Non-pigmented ciliary epithelial cell (primary cell): Measurements from ENCODE around the gene ESRRA.
A peak's percentile ranks its signal among the peaks of the same experiment; 100 is the strongest.

Experiments
- DNase-seq: peaks from one replicate; pipeline ENCODE4 v3.0.0-alpha.2; 2010; ENCODE audit warnings: low read depth

ESRRA gene

DNA sequence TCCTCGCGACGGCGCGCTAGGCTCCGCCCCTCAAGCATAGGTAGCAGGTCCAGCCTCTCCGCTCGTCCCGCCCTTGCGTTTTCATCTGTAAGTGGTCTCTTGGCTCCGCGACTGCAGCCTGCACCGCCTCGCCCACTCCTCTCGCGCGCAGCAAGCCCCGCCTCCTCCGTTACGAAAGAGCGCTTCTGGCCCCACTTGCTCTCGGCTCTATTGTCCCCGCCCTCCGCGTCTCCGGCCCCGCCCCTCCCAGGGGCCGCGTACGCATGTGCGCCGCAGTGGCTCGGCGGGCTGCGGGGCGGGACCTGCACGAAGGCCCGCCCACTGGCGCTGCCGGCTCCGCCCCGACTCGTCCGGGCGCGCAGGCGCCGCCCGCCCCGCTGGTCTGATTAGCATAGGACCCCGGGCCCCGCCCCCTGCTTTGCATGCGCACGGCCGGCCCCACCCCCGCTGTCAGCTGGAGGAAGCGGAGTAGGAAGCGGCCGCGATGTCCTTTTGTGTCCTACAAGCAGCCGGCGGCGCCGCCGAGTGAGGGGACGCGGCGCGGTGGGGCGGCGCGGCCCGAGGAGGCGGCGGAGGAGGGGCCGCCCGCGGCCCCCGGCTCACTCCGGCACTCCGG lies at the start of gene ESRRA:
ESRRA (plus strand) TSS at position 450 of the 616 bp plus-strand sequence. CDS start 1,656 bp downstream, outside the sequence.
- peak; percentile 76 for DNase-seq

DNA sequence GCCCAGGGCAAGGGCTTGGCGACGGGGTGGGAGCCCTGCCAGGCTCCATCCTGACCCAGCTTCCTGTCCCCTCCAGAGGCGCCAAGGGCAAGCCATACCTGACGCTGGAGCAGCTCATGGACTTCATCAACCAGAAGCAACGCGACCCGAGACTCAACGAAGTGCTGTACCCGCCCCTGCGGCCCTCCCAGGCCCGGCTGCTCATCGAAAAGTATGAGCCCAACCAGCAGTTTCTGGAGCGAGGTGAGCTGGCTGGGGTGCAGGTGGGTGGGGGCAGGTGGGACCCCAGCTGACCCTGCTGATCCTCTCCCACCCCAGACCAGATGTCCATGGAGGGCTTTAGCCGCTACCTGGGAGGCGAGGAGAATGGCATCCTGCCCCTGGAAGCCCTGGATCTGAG lies 49.0 kb upstream of the ESRRA start:
- DNase-seq = no peak

DNA sequence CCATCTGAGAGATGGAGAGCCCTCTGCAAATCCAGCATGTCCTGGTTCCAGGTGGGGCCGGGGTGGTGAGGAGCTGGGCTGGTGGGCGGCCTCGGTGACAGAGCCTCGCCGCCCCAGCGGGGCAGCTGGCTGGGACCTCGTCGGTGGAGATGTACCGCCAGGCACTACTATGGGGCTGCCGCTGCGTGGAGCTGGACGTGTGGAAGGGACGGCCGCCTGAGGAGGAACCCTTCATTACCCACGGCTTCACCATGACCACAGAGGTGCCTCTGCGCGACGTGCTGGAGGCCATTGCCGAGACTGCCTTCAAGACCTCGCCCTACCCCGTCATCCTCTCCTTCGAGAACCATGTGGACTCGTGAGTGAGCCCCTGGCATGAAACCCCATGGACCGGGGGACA lies 47.0 kb upstream of the ESRRA start:
- DNase-seq = no peak

DNA sequence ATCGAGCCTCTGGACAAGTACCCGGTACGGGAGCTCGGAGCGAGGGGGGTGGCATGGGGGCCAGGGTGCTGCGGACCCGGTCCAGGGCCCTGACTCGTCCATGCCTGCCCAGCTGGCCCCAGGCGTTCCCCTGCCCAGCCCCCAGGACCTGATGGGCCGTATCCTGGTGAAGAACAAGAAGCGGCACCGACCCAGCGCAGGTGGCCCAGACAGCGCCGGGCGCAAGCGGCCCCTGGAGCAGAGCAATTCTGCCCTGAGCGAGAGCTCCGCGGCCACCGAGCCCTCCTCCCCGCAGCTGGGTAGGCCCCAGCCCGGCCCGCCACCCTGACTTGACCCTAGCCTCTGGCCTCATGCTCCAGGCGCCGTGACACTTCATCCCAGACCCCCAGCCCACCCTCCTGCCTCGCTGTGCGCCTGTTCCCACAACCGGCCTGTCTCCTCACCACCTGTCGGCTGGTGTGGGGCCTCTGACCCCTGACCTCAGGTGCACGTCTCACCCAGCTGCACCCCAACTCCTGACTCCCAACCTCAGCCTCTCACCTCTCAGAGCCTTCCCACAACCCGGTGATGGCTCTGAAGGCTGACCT lies 46.3 kb upstream of the ESRRA start:
- DNase-seq = no peak

DNA sequence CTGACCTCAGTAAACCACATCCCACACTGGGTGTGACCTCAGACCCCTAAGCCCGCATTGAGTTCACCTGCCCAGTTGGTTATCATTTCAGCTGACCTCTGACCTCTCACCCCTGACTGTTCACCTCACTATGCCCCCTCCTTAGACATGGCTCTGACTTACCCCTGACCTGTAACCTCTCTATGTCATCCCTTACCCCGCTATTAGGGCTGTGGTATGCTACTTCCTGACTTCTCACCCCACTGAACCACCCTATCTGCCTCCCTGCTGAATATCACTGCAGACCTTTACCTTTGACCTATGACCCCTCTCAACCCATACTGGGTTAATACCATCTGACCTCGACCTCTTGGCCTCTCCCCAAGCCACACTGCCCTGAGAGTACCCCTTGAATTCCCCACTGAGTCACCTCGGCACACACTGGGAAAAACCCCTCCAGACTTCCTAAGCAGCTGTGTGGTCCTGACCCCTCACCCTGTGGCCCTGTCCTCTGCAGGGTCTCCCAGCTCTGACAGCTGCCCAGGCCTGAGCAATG lies 45.7 kb upstream of the ESRRA start:
- no peak for DNase-seq

DNA sequence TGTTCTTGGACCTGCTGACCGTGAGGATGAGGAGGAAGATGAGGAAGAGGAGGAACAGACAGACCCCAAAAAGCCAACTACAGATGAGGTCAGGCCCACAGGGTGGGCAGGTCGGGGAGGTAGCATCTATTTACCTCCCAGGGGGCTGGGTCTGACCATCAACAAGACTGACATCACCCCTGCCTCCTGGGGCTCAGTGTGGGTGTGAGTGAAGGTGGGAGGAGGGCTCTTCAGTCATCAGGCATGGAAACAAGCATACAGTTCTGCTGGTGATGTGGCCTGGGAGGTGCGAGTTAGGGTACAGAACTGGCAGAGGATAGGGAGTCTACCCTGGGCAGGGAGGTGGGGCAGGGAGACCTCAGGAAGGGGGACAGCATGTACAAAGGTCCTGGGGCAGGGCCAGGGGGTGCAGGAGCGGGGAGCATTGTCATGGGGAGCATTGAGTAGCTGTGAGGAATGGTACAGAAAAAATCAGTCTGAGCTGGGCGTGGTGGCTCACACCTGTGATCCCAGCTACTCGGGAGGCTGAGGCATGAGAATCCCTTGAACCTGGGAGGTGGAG lies 45.1 kb upstream of the ESRRA start:
- DNase-seq = no peak

DNA sequence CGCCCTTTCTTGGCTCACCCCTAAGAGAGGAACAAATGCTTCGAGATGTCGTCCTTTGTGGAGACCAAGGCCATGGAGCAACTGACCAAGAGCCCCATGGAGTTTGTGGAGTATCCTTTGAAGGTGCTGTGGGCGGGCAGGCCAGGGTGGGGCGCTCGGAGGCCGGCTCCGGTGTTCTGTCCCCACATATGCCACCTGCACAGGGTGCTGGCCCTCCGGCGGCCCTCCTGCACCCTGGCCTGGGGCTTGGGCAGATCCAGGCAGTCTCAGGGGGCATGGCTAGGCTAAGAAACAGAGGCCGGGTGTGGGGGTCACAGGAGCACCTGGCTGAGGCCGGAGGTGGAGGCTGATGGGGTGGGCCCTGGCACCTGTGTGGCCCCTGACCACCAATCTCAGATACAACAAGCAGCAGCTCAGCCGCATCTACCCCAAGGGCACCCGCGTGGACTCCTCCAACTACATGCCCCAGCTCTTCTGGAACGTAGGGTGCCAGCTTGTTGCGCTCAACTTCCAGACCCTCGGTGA lies 43.7 kb upstream of the ESRRA start:
- no peak for DNase-seq

DNA sequence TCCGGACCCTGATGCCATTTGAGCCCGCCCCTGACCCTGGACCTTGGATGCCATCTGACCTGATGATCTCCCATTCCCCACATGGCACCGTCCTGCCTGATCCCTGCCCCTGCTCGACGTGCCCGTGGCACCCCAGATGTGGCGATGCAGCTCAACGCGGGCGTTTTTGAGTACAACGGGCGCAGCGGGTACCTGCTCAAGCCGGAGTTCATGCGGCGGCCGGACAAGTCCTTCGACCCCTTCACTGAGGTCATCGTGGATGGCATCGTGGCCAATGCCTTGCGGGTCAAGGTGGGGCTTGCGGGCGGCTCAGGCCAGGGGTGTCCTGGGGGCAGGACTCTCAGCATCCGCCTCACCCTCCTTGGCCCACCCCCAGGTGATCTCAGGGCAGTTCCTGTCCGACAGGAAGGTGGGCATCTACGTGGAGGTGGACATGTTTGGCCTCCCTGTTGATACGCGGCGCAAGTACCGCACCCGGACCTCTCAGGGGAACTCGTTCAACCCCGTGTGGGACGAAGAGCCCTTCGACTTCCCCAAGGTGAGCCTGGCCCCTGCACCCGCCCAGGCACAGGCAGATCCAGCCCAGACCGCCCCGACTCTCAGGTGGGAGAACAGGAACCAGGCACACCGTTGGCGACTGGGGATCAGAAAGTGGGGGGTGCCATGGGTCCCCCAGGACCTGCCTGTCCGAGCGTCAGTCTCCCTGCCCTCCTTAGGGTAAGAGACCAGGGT lies 42.9 kb upstream of the ESRRA start:
- no peak for DNase-seq

DNA sequence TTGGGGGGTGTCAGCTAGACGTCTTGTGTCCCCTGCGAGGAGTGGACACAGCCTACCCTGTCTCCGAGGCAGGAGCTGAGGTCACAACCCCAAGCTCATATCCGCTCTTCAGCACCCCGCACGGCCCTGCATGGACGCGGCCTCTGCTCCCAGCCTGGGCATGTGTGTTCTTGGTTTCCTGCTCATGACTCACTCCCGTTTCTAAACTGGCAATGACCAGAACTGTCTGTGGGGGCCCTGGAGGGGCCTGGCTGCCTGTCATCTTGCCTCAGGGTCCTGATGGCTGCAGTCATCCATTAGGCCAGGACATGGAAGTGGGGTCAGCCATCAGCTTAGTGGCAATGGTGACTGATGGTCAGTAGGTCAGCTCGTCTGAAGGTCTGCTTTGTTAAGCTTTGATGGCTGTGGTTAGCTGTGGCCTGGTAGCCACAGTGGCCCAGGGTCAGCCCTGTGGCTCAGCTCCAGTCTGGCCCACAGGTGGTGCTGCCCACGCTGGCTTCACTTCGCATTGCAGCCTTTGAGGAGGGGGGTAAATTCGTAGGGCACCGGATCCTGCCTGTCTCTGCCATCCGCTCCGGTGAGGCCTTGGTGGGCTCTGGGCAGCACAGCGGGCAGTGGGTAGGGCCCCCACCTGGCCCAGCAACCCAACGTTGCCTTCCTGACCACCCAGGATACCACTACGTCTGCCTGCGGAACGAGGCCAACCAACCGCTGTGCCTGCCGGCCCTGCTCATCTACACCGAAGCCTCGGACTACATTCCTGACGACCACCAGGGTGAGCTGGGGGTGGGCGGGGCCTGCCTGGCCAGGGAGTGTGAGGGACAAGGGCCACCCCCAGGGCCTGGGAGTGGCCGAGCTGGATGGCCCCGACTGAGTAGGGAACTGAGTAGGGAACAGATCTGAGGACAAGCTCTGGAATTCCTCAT lies 42.0 kb upstream of the ESRRA start:
- DNase-seq = no peak

DNA sequence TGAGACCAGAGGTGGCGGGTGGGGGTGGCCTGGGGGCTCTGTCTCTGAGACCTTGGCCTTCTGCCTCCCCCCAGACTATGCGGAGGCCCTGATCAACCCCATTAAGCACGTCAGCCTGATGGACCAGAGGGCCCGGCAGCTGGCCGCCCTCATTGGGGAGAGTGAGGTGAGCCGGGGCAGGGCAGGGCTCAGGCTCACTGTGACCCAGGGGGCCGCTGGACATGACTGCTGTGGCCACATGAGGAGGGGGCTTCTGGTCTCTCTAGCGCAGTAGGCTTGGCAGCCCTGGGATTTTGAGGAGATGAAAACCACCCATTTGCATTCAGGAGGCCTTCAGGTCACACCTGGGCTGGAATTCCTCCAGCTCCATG lies 41.4 kb upstream of the ESRRA start:
- no peak for DNase-seq

DNA sequence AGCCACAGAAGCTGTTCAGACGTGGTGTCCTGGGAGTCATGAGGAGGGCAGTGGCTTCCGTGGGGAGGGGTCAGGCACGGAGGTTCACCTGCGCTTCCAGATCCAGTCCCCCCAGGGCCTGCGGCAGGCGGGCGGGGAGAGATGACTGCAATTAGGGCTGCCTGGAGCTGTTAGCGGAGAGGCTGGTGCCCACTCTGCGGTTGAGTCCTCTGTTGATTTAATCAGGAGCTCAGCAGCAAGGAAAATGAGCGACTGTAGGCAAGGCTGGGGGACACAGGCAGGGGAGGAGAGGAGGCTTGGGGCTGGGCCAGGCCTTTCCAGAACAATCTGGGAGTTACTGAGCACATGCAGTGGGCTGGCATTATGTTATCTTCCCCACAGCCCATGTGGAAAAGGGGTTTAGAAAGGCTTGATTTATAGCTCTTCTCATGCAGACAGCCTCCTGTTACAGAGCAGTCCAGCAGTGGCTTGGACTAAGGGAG lies 40.9 kb upstream of the ESRRA start:
- DNase-seq = no peak

DNA sequence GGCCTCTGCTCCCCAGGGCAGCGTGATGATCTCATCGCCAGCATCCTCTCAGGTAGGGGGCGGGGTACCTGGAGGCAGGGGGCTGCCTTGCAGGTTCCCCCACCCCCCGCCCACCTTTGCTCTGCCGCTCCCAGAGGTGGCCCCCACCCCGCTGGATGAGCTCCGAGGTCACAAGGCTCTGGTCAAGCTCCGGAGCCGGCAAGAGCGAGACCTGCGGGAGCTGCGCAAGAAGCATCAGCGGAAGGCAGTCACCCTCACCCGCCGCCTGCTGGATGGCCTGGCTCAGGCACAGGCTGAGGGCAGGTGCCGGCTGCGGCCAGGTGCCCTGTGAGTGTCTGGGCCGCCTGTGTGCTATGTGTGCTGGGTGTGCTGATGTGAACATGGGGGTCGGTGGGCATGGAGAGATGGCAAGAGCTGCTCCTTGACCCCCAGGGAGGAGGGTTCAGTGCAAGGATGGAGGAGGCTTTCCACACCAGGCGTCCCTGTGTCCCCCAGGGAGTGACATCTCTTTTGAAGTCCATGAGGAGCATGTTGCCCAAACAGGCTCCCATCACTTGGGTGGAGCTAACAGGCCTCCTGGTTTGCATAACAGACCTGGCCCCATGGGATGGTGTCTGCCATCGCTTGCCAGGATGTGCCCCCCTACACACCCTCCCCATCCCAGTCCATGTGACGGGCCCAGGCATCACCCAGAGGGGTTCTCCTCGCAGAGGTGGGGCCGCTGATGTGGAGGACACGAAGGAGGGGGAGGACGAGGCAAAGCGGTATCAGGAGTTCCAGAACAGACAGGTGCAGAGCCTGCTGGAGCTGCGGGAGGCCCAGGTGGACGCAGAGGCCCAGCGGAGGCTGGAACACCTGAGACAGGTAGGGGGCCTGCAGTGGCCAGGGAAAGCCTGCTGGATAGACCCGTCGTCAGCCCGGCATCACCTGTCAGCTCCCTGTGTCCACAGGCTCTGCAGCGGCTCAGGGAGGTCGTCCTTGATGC lies 39.9 kb upstream of the ESRRA start:
- DNase-seq = no peak

DNA sequence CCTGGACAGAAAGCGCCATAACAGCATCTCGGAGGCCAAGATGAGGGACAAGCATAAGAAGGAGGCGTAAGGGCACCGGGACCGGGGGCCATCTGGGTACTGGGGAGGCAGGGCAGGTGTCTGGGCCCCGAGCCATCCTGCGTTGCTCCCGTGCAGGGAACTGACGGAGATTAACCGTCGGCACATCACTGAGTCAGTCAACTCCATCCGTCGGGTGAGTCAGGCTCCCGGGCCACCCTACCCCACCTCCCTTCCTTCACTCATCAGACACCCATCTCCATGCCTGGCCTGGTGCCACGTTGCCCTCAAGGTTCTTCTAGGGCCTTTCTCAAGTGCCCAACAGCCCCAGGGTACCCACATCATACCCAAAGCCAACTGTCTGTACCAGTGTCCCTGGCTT lies 39.0 kb upstream of the ESRRA start:
- DNase-seq = no peak

DNA sequence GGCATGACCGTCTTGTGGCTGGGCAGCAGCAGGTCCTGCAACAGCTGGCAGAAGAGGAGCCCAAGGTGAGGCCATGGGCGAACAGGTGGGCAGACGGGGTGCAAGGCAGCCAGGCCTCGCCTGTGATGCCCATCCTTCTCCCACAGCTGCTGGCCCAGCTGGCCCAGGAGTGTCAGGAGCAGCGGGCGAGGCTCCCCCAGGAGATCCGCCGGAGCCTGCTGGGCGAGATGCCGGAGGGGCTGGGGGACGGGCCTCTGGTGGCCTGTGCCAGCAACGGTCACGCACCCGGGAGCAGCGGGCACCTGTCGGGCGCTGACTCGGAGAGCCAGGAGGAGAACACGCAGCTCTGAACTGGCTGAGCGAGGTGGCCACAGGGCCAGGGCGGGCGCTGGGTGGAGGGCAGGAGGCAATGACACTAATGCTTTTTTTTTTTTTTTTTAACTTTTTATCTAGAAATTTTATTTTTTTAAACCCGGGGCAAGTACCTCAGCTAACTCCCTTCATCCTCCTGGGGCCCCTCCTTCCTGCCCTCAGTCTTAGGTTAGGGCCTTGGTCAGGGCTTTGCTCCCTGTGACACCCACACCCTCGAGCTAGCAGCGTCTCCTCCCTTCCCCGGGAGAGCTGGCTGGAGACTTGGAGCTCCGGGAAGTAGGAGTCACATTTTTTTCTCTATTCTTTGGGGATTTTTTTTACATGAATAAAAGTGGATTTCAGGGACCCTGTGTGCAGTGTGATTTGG lies 37.9 kb upstream of the ESRRA start:
- DNase-seq = no peak

DNA sequence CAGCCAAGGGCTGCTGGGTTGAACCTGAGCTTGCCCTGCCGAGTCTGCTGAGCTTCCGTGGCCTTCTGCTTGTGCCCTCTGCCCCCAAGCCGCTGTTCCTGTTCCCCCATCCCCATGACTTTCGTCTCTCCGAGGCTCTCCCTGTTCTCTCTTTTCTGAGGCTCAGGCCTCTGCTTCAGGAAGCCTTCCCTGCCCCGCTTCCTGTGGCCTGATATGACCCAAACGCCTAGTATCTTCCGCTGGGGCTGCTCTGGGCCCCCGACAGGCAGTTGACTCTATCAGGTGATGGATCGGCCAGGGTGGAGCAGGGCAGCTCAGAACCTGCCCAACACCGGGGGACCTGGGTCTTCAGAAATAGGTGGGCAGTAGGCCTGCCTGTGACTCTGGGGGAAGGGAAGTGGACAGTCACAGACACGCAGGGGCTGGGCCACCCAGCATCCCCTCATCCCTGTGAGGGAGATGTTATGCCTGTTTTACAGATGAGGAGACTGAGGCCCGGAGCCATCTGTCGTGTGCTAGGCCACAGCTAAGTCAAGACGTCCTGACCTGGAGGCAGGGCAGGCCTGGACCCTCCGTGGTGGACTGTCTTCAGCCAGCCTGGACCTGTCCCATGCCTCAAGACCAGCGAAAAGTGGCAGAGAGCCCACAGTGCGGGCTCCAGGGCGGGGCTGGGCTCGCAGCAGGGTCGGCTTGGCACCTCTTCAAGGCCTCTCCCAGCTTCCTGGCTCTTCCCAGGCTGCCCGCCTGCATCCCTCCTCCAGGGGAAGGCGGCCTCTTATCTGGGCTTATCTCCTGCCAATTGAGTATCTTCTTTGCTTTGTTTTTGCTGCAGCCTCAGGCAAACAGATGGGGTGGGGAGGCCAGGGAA lies 37.1 kb upstream of the ESRRA start:
- no peak for DNase-seq

DNA sequence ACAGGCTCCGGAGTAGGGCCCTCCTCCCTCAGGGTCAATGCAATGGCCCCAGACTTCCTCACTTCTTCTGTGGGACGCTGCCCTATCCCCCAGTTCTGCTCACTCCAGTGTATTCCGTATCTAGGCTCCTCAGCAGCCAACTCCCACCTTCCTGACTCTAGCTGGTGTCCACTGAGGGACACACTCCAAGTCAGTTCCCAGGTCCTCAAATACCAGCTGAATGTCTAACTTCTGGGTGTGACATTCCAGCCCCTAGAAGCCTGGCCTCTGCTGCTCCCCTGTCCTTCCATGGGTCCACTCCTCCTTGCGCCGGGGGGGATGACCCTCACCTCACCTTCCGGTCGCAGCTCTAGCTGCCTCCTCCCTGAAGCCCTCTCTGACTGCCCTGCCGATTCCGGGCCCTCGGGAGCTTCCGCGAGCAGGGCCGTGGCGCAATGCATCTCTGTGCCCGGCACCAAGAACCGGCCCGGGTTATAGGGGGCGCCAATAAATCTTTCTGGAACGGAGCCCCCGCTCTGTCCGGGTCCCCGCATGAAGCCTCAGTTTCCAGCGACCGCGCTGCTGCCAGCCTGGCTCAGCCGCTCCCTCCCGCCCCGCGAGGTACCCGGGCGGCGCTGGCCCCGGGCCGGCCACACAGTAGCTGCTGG lies 36.3 kb upstream of the ESRRA start:
- DNase-seq = no peak

DNA sequence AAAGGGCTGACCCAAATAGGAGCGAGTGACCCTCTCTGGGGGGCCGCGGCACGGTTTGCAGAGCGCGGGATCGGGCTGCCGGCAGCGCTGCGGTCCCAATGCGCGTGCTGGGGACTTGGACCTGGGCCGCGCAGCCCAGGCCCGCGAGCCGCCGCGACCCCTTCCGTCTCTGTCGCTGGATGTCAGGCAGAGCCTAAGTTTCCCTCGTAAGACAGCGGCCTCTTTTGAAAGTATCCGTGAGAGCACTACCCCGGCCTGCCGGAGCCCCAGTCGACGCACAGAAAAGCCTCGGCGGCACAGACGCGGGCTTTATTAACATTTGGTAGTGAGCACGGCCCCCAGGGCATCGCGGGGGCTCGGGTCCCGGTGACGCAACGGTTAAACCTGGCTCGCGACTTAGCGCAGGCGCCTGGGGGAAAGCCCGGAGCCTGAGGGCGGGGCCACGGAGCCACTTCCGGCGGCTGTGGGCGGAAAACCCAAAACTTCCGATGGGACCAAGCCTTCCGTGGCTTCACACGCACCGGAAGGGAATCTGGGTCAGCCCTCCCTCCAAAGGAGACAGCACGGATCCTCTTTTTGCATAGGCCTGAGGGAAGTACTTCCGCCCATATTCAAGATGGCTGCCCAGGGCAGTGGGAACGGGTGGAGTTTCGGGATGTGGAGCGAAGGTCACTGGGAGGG lies 35.6 kb upstream of the ESRRA start:
- DNase-seq = peak; percentile 99
